Endometrium (tissue), 2 donors: ENCODE results near the gene PSMB5.
"Not testable (repeated sequence)": the region's sequence is repeated elsewhere in the genome, so short reads cannot be mapped to it uniquely, and the experiment has no call there.

Experiments used
- FAIRE-seq: peaks from 2 replicates; lab custom pipeline; 2012; peaks lifted over from hg19 to GRCh38; lab: Jason Lieb, UNC
- donor health status: control.
- donor health status: control.

PSMB5 gene

GRCh38 chr14:23013749-23014054 lies 21.0 kb downstream of the PSMB5 start:
- FAIRE-seq, result not testable (repeated sequence)

DNA sequence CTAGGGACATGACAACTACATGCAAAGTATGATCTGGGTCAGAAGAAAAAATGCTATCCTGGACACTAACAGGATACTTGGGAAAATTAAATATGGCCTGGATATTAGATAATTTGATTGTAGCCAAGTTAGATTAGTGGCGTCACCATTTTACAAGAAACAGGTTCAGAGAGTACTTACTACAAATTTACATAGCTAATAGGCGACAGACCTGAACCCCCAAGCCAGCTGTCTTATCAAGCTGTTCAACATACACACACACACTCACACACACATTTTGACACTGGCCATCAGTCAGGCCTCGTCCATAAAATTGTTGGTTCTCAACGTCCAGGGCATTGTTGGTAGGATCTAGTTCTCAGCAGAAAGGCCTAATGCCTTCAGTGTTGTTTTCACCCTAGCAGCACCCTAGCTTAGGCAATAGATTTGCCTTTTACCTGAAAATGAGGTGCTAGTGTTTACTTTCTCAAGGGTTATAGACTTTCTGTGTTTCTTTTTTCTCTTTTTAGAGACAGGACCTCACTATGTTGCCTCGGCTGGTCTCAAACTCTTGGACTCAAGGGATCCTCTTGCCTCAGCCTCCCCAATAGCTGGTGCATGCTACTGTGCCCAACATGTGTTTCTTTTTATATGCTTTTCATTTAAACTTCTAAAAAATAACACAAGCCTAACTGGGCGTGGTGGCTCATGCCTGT lies 21.5 kb downstream of the PSMB5 start:
- no peak for FAIRE-seq

GRCh38 chr14:23009939-23010726 lies 24.6 kb downstream of the PSMB5 start, which contains the start of gene C14orf93:
C14orf93 (minus strand) TSS chr14:23010143; CDS start chr14:22999023, 11,120 bp downstream.
- FAIRE-seq, result no peak

DNA sequence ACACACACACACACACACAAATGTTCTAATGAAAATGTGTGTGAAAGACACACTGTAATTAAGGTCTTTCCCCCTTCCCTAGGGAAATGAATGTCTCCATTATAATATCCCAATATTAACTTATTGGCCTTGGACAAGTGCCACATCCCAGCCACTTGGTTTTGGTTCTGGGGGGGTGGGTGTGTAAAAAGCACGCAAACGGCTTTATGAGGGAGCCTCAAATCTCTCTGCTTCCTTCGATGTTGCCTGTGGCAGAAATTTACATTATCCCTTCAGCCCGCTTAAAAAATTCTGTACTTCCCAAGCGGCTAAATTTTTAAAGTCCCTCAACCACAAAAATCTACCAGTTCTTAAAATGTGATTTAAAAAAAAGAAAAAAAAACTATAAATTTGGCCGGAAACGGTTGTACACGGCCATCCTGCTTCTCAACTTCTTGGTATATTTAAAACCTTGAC lies 25.2 kb downstream of the PSMB5 start:
- FAIRE-seq, result no peak

- no peak for FAIRE-seq
These were observed 25.9 kb downstream of the PSMB5 start for GRCh38 chr14:23008831-23009230.

DNA sequence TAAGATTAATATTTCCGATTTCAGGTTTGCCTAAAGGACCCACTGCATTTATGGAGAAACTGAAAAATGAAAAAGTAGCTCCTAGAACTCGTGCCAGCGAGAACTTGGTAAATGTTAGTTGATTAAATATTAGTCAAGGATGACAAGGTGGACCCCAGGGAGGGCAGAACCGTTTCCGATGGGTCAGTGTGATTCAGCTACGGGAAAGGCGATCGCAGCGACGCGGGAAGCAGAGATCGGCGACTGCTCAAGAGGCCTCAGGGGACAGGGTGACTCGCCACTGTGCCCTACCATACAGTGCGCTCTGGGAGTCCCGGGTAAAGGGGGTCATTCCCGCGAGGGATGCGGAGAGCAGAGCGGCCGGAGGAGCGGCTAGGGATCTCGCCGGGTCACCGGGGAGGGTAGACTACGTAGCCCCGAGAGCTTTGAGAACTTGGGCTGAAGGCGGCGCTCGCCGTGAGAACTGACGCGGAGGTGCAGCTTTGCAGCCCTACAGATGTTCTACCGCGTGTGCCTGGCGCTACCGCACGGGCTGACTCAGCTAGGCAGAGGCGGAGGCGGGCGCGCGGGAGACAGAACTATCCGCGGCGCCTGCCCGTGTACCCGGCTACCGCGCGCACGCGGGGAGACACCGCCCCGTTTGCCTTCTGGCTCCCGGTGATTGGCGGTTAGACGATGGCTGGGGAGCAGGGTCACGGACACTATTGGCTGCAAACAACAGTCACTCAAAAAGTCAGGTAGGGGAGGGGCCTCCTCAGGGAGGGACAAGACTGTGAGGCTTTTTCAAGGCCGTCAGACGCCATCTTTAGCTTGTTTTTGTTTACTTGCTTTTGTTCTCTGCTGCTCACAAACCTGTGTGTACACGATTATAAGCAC lies 27.9 kb downstream of the PSMB5 start:
- peak; percentile 85 for FAIRE-seq

DNA sequence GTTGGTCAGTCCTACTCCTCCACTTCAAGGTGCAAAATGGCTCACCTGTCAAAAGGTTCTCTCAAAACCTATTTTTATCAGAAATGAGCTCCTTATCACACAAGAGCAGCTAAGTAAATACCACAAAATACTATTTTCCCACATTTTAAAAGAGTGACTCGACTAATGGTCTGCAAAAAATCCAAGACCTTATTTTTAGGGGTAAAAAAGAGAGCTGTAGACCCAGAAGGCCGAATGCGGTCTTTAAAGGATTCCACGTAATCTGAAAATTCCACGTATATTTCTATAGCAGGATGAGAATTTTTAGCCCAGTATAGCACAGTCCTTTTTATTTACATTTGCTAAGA lies 28.5 kb downstream of the PSMB5 start:
- no peak for FAIRE-seq

GRCh38 chr14:23005451-23006187 lies 29.1 kb downstream of the PSMB5 start:
- no peak for FAIRE-seq

- not testable (repeated sequence) for FAIRE-seq
These were observed 30.4 kb downstream of the PSMB5 start for GRCh38 chr14:23004274-23004673.

DNA sequence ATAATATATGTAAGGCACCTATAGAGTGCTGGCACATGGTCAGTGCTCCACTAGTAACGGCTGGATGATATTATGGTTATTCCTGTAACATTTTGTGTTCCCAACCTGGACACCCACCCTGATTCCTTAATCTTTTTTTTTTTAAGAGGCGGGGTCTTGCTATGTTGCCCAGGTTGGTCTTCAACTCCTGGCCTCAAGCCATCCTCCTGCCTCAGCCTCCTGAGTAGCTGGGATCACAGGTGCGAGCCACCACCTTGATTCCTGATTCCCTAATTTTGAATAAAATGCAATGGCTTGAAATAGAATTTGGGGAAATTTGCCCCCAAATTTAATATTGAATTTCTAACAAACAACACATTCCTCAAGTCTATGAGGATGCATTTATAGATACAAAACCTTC lies 32.1 kb downstream of the PSMB5 start:
- no peak for FAIRE-seq

- FAIRE-seq, result no peak
These were observed 33.8 kb downstream of the PSMB5 start for GRCh38 chr14:23000860-23001259.

DNA sequence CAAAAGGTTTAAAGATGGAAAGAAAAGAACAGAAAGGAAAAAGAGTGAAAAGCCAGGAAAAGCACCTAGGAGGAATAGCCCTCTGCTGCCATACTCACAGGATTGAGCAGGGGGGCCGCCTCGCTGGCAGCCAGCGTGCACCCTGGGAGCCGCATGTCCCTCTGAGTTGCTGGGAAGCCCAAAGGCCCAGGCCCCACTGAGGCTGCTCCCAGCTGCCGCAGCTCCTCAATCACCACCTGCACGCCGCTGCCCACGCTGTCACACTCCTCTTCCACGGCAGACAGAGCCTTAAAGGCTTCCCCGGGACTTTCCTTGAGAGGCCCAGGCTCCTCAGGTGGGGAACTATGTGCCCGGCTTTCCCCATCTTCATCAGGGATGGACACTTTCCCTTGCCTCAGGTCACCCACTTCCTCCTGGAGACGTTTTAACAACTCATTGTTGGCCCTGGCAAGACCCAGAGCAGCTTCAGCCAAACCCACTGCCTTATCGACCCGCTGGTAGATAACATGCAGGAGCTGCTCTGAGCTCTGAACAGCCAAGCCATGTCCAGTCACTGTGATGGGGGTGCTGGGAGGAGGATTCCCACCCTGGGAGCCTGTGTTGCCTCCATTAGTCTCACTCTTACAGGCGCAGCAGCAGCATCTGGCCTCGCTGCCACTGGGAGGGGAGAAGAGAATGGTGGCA lies 36.2 kb downstream of the PSMB5 start:
- FAIRE-seq, result no peak

- FAIRE-seq, result no peak
These were observed 36.9 kb downstream of the PSMB5 start for GRCh38 chr14:22997676-22998323.

- no peak for FAIRE-seq
These were observed 37.7 kb downstream of the PSMB5 start for GRCh38 chr14:22996768-22997654.

GRCh38 chr14:22995889-22996625 lies 38.6 kb downstream of the PSMB5 start:
- FAIRE-seq, result no peak

DNA sequence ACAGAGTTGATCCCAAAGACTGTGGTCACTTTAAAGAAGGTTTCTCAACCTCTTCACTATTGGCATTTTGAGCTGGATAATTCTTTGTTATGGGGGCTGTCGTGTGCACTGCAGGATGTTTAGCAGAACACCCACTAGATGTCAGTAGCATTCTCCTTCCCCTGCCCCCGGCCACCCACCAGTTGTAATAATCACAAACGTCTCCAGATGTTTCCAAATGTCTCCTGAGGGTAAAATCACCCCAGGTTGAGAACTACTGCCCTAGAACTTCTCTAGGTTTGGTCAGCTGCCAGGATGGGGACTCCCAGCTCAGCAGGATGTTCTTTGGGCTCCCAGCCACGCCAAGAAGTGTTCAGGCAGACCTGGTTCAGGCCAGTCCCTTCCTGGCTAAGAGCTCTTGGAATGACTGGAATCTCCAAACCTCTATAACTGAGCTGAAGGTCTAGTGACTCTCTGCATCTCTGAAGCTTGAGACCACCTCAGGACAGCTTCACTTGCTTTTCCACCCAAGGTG lies 39.9 kb downstream of the PSMB5 start:
- FAIRE-seq, result no peak

GRCh38 chr14:22993517-22993916 lies 41.2 kb downstream of the PSMB5 start:
- no peak for FAIRE-seq

- no peak for FAIRE-seq
These were observed 42.8 kb downstream of the PSMB5 start for GRCh38 chr14:22991852-22992251.

GRCh38 chr14:22987291-22987690 lies 47.4 kb downstream of the PSMB5 start:
- no peak for FAIRE-seq
